ENCODE results near the gene GTF2IRD1.

GTF2IRD1 gene

GRCh38 chr7:74581916-74582440 is 128.3 kb downstream of the GTF2IRD1 start:
- H3K4me3 ChIP-seq (ENCODE audit: low read length): no peak overlapping the region
- TF ChIP-seq CTCF (conservative IDR thresholded peaks at IDR 0.05; ENCODE audit: low read length): no peak
- DNase-seq (ENCODE audit: low read depth): no peak

DNA sequence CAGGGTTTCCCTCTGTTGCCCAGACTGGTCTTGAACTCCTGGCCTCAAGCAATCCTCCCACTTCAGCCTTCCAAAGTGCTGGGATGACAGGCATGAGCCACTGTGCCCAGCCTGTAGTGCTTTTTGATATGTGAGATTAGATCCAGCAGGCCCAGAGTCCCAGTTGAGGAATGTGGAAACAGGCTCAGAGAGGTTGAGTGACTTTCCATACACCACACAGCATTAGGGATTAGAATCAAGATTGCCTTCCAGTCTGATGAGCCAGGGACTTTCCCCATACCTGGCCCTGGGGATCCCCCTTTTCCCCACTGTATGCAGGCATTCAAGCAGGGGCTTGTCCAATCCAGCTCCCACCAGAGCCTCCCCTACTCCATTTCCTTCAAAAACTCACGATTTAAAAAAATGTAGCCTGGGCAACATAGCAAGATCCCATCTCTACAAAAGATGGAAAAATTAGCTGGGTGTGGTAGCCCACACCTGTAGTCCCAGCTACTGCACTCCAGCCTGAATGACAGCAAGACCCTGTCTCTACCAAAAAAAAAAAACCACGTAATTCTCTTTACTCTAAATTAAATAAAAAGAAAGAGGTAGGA is 128.8 kb downstream of the GTF2IRD1 start:
- no peak overlapping the region for H3K4me3 ChIP-seq (ENCODE audit: low read length)
- TF ChIP-seq CTCF (conservative IDR thresholded peaks at IDR 0.05; ENCODE audit: low read length): no peak
- no peak for DNase-seq (ENCODE audit: low read depth)

DNA sequence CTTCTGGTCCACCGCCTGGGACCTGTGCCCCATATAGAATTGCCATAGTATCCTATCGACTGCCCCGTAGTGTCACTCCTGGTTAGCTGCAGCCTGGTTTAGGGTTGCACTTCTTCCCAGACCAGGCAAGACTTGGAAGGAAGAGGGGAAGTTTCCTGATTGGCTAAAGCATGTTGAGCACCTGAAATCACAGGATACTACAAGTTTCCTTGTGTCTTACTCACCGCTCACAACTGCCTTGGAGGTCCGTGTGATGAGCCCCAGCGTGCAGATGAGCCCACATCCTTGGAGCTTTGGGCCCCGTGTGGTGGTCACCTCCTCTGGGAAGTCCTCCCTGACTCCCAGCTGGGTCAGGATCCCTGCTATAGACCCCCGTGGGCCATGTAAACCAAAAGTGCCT is 129.9 kb downstream of the GTF2IRD1 start:
- H3K4me3 ChIP-seq (ENCODE audit: low read length): no peak overlapping the region
- no peak for DNase-seq (ENCODE audit: low read depth)
- TF ChIP-seq CTCF (conservative IDR thresholded peaks at IDR 0.05; ENCODE audit: low read length): no peak

DNA sequence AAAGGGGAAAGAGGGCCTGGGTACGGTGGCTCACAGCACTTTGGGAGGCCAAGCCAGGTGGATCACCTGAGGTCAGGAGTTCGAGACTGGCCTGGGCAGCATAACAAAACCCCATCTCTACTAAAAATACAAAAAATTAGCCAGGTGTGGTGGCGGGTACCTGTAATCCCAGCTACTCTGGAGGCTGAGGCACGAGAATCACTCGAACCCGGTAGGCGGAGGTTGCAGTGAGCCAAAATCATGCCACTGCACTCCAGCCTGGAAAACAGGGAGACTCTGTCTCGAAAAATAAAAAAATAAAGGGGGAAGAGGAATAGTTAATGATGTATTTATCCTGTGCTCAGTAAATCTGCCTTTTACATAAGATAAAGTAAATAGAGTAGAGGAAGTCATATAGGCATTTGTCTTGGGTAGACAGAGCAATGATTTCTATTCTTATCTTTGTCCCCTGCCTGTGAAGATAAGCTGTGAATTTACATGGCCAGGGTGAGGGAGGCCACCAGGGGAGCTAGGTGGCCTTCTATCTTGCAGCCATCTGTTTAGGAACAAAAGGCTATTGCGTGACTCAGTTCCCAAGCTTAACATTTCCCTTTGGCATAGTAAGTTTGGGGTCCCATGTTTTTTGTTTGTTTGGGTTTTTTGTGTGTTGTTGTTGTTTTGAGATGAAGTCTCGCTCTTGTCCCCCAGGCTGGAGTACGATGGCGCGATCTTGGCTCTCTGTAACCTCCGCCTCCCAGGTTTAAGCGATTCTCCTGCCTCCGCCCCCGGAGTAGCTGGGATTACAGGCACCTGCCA is 130.7 kb downstream of the GTF2IRD1 start:
- no peak for DNase-seq (ENCODE audit: low read depth)
- TF ChIP-seq CTCF (conservative IDR thresholded peaks at IDR 0.05; ENCODE audit: low read length): no peak
- no peak overlapping the region for H3K4me3 ChIP-seq (ENCODE audit: low read length)

DNA sequence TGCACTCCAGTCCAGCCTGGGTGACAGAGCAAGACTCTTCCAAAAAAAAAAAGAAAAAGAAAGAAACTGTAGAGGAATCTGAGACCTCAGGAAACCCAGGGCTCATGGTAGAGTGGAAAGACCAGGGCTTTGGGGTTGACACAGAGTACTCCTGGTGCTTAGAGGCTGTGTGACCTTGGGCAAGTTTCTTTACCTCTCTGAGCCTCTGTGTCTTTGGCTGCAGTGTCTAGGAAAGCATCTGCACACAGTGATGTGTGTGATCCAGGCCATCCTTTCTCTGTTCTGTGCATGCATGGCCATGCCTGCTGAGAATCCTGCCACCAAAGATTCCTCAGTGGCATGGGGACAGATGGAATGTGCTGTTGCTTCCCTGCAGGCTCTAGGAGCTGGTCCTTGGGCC is 132.1 kb downstream of the GTF2IRD1 start:
- no peak for DNase-seq (ENCODE audit: low read depth)
- H3K4me3 ChIP-seq (ENCODE audit: low read length): no peak overlapping the region
- TF ChIP-seq CTCF (conservative IDR thresholded peaks at IDR 0.05; ENCODE audit: low read length): no peak

DNA sequence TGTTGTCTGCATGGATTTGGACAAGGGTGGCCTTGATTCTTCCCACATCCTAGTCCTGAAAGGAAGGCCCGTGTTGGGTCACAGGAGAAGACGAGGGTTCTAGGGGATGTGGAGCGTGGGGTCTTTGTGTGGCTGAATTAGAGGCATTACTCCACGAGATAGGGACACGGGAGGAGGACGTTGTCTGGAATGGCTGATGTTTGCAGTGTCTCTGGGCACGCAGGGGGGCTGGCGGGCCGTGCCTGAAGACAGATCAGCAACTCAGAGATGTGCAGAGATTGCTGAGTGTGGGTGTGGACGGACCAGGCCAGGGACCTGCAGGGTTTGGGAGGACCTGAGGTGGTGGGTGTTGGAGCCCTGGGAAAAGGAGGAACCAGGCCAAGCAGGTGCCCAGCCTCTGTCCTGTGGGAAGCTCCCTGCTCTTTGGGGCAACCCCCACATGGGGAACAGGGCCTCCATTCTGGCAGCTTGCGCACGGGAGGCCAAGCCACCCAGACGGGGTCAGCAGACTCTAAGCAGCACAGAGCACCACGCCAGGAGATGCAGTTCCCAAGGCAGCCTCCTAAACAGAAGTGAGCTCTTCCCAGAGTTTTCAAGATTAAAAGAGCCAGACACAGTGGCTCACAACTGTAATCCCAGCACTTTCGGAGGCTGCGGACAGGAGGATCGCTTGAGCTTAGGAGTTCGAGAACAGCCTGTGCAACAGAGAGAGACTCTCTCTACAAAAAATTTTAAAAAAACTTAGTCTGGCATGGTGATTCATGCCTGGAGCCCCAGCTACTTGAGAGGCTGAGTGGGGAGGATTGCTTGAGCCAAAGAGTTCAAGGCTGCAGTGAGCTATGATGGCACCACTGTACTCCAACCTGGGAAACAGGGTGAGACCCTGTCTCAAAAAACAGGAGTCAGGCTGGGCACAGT is 132.8 kb downstream of the GTF2IRD1 start:
- DNase-seq (ENCODE audit: low read depth): no peak
- TF ChIP-seq CTCF (conservative IDR thresholded peaks at IDR 0.05; ENCODE audit: low read length): no peak
- H3K4me3 ChIP-seq (ENCODE audit: low read length): no peak overlapping the region
